HepG2 (cell line): Measurements from ENCODE around the gene UBE2Q2. TPM values are rescaled to one million over a fixed set of nuclear protein-coding genes. Genes with fewer than 3 reads are reported as not detected.

Experiments
- ATAC-seq: fragments of 200-7000 bp; cut with Tn5 transposase; 3 replicates; pipeline ENCODE4 v1.9.1; 2020; ENCODE audit warnings: mild to moderate bottlenecking, moderate library complexity
- BruUV-seq: library from RNA; stranded (reverse); fragments of 400-500 nt; replicated peaks from 2 replicates; lab custom pipeline; 2021; lab: Mats Ljungman, UMichigan
- CTCF ChIA-PET: fragments of 300-600 bp; formaldehyde crosslinking; extraction: SDS; loops from one replicate; lab custom pipeline; 2021; ENCODE audit warnings: low total read pairs, inconsistent platforms, low intra/inter-chr PET ratio; lab: Yijun Ruan, JAX
- POLR2A ChIA-PET: fragments of 350-600 bp; sonication (Branson Sonifier 250); formaldehyde crosslinking; loops from one replicate; lab custom pipeline; 2020; ENCODE audit warnings: antibody characterized with exemption, inconsistent platforms; lab: Yijun Ruan, JAX
- DNase-seq: peaks from one replicate; pipeline ENCODE4 v3.0.0-alpha.2; 2015; ENCODE audit warnings: low spot score
- FAIRE-seq: peaks from 3 replicates; lab custom pipeline; 2011; peaks lifted over from hg19 to GRCh38; lab: Jason Lieb, UNC
- H2AFZ ChIP-seq: one replicate; pipeline ENCODE4 v1.6.1; 2011; ENCODE audit warnings: low read length, inconsistent platforms
- H3K27ac ChIP-seq: fragments of 300-600 bp; 3 replicates; pipeline ENCODE4 v1.8.0; 2011; ENCODE audit warnings: mixed run types, mild to moderate bottlenecking, mixed read lengths, low read length, inconsistent platforms; ENCODE audit not compliant: insufficient read depth; ENCODE audit errors: extremely low read length
- H3K27me3 ChIP-seq, 2 experiments: fragments of 200-600 bp in 1 of 2; 2 replicates in 1 of 2; 3 replicates in 1 of 2; pipeline versions ENCODE4 v1.6.0 to v1.8.0; 2011; ENCODE audit warnings: low read length in 2 of 2, mild to moderate bottlenecking in 2 of 2, moderate library complexity in 2 of 2, inconsistent platforms in 1 of 2; ENCODE audit not compliant: insufficient read depth in 2 of 2, control insufficient read depth in 1 of 2
- H3K36me3 ChIP-seq, 2 experiments: fragments of 200-600 bp in 1 of 2; replicated peaks in 1 of 2; 2 replicates in 1 of 2; 3 replicates in 1 of 2; pipeline versions ENCODE4 v1.5.1 to v1.8.0; 2011; ENCODE audit warnings: low read length in 2 of 2, inconsistent platforms in 1 of 2; ENCODE audit not compliant: insufficient read depth in 2 of 2, control insufficient read depth in 1 of 2
- H3K4me1 ChIP-seq: 2 replicates; pipeline ENCODE4 v1.5.1; 2012; ENCODE audit warnings: low read length, inconsistent platforms; ENCODE audit not compliant: insufficient read depth
- H3K4me2 ChIP-seq: 2 replicates; pipeline ENCODE4 v1.6.0; 2011; ENCODE audit warnings: low read depth, low read length, inconsistent platforms
- H3K4me3 ChIP-seq, 3 experiments: fragments of 200-600 bp in 1 of 3; sonication (generic), shearing (Covaris generic) in 1 of 3; replicated peaks in 1 of 3; 2 replicates each; pipeline ENCODE4 v1.5.1; 2011 to 2016; ENCODE audit warnings: low read length in 3 of 3, inconsistent platforms in 2 of 3, low read depth in 2 of 3, mild to moderate bottlenecking in 2 of 3, control low read depth in 1 of 3, mixed read lengths in 1 of 3; ENCODE audit not compliant: insufficient read depth in 1 of 3
- H3K79me2 ChIP-seq: one replicate; pipeline ENCODE4 v1.6.1; 2011; ENCODE audit warnings: low read length, inconsistent platforms; ENCODE audit not compliant: insufficient read depth
- H3K9ac ChIP-seq: 2 replicates; pipeline ENCODE4 v1.6.0; 2011; ENCODE audit warnings: mild to moderate bottlenecking, low read depth, low read length, inconsistent platforms; ENCODE audit not compliant: insufficient read depth
- H3K9me3 ChIP-seq: 2 replicates; pipeline ENCODE4 v1.5.1; 2012; ENCODE audit warnings: mild to moderate bottlenecking, low read length
- H4K20me1 ChIP-seq: 2 replicates; pipeline ENCODE4 v1.6.0; 2011; ENCODE audit warnings: inconsistent platforms, mild to moderate bottlenecking, low read length, moderate library complexity; ENCODE audit not compliant: insufficient read depth
- ATAD3A ChIP-seq: sonication (generic); formaldehyde crosslinking; IDR thresholded peaks from 2 replicates; pipeline ENCODE4 v1.4.0; 2020; ENCODE audit warnings: missing genetic modification reagents
- EEA1 ChIP-seq: sonication (generic); formaldehyde crosslinking; IDR thresholded peaks from 2 replicates; pipeline ENCODE4 v1.5.1; 2020; ENCODE audit warnings: mild to moderate bottlenecking, missing genetic modification reagents, borderline replicate concordance
- KLF11 ChIP-seq: IDR thresholded peaks from 2 replicates; pipeline ENCODE4 v1.6.1; 2016; ENCODE audit warnings: missing compliant biosample characterization
- KLF6 ChIP-seq: IDR thresholded peaks from 2 replicates; pipeline ENCODE4 v1.8.0; 2016; ENCODE audit warnings: missing biosample characterization, missing genetic modification reagents
- NR2F2 ChIP-seq: IDR thresholded peaks from 2 replicates; pipeline ENCODE4 v1.6.1; 2012; ENCODE audit warnings: low read depth, inconsistent platforms, borderline replicate concordance
- PRDM10 ChIP-seq: sonication (generic); formaldehyde crosslinking; IDR thresholded peaks from 2 replicates; pipeline ENCODE4 v1.4.0; 2020; ENCODE audit warnings: low read depth, missing genetic modification reagents
- REXO4 ChIP-seq: sonication (generic); formaldehyde crosslinking; IDR thresholded peaks from 2 replicates; pipeline ENCODE4 v1.8.0; 2022; ENCODE audit warnings: missing genetic modification reagents, mild to moderate bottlenecking, borderline replicate concordance
- SAFB2 ChIP-seq: sonication (generic); formaldehyde crosslinking; IDR thresholded peaks from 2 replicates; pipeline ENCODE4 v1.5.1; 2020; ENCODE audit warnings: missing genetic modification reagents, low read depth, mild to moderate bottlenecking, borderline replicate concordance
- SMARCC2 ChIP-seq: fragments of 450-650 bp; IDR thresholded peaks from 2 replicates; pipeline ENCODE4 v1.6.1; 2017; ENCODE audit warnings: antibody characterized with exemption, mild to moderate bottlenecking
- SUZ12 ChIP-seq: fragments of 150-350 bp; IDR thresholded peaks from 2 replicates; pipeline ENCODE4 v1.6.1; 2014; ENCODE audit warnings: low read depth, low read length
- XRCC5 ChIP-seq: fragments of 200-400 bp; formaldehyde crosslinking; optimal IDR thresholded peaks from 2 replicates; pipeline ENCODE3; 2017; ENCODE audit warnings: mild to moderate bottlenecking, low read length
- ZBTB49 ChIP-seq: sonication (generic); formaldehyde crosslinking; IDR thresholded peaks from 2 replicates; pipeline ENCODE4 v1.4.0; 2020; ENCODE audit warnings: missing genetic modification reagents, borderline replicate concordance
- ZNF225 ChIP-seq: sonication (generic); formaldehyde crosslinking; IDR thresholded peaks from 2 replicates; pipeline ENCODE4 v1.4.0; 2020; ENCODE audit warnings: mild to moderate bottlenecking, missing genetic modification reagents
- ZNF335 ChIP-seq: sonication (generic); formaldehyde crosslinking; IDR thresholded peaks from 2 replicates; pipeline ENCODE4 v1.4.0; 2020; ENCODE audit warnings: missing genetic modification reagents
- ZNF615 ChIP-seq: sonication (generic); formaldehyde crosslinking; IDR thresholded peaks from 2 replicates; pipeline ENCODE4 v1.5.0; 2020; ENCODE audit warnings: mild to moderate bottlenecking, missing genetic modification reagents, borderline replicate concordance
- ZNF770 ChIP-seq: sonication (generic); formaldehyde crosslinking; IDR thresholded peaks from 2 replicates; pipeline ENCODE4 v1.5.0; 2020; ENCODE audit warnings: mild to moderate bottlenecking, missing genetic modification reagents
- ZSCAN5A ChIP-seq: sonication (generic); formaldehyde crosslinking; IDR thresholded peaks from 2 replicates; pipeline ENCODE4 v1.8.0; 2022; ENCODE audit warnings: mild to moderate bottlenecking, missing genetic modification reagents, borderline replicate concordance
- in situ Hi-C: cut with HindIII; loops from 2 replicates; pipeline ENCODE4 v1.10.0; 2017; ENCODE audit warnings: low pct_unique_long_range_greater_than_20kb; ENCODE audit not compliant: extremely low pct_ligation_motif_present
- intact Hi-C: fragments of 100-400 bp; cut with micrococcal nuclease; formaldehyde crosslinking; loops from one replicate; pipeline ENCODE4 v1.10.0; 2022; ENCODE audit not compliant: unreplicated experiment
- polyA plus RNA-seq, 8 experiments: library from polyadenylated mRNA; depleted of rRNA in 3 of 8; stranded (reverse) in 7 of 8; unstranded in 1 of 8; fragments of >200 nt; fragmentation: Illumina TruSeq in 4 of 8; extraction: Trizol in 4 of 8; gene quantifications; 2 replicates each; pipeline versions ENCODE4 v1.2.1 to v1.2.3, GENCODE V29; 2011 to 2016; ENCODE audit warnings: low read depth in 4 of 8, missing spikeins in 1 of 8, mixed read lengths in 1 of 8; ENCODE audit not compliant: insufficient read depth in 1 of 8
- total RNA-seq, 5 experiments: library from RNA; depleted of rRNA; stranded (reverse); fragments of >200 nt; fragmentation: Illumina TruSeq; extraction: Trizol; gene quantifications; 2 replicates each; pipeline ENCODE4 v1.2.3, GENCODE V29; 2016; ENCODE audit warnings: low read depth in 1 of 5

The UBE2Q2 gene
- total and polyA plus RNA-seq, 2 of the 13 experiments (the other 11 are each of a cell fraction or from before 2014, with no cell fraction given): 10.6 to 20.4 TPM

GRCh38 chr15:75857886-75858285 lies 14.6 kb downstream of the UBE2Q2 start:
- Histone ChIP-seq H3K36me3 (peaks cover 7 to 35% of the 10 kb centered on the region in 2 experiments), H2AFZ (no peak overlapping the region), H3K79me2 (peaks cover 1% of the 10 kb centered on the region), H3K4me1 (peaks cover 1% of the 10 kb centered on the region; the same call in 1 of the 2 replicates), H3K9ac (no peak overlapping the region), H3K4me2 (no peak overlapping the region), H4K20me1 (peaks cover 7% of the 10 kb centered on the region), H3K9me3 (no peaks in the 10 kb centered on the region), H3K4me3 (no peak overlapping the region), H3K27me3 (no peaks in the 10 kb centered on the region), H3K27ac (no peak overlapping the region)
- POLR2A ChIA-PET: no interaction called here
- intact Hi-C loops (no loop called here), in situ Hi-C loops (no loop called here)
- no TSS peak for BruUV-seq
- no peak for FAIRE-seq
- DNase-seq: no peak
- ATAC-seq: no peak
- CTCF ChIA-PET: no interaction called here
- TF ChIP-seq PRDM10 (CRISPR knock-in tag) (no peak), XRCC5 (no peak), ZNF615 (no peak), ZNF770 (CRISPR knock-in tag) (no peak), EEA1 (no peak), KLF11 (CRISPR knock-in tag) (no peak), REXO4 (CRISPR knock-in tag) (no peak), ZSCAN5A (CRISPR knock-in tag) (no peak), SUZ12 (no peak), ZBTB49 (CRISPR knock-in tag) (no peak), NR2F2 (no peak), ZNF335 (no peak), ATAD3A (CRISPR knock-in tag) (no peak), SMARCC2 (no peak), KLF6 (CRISPR knock-in tag) (no peak), SAFB2 (no peak), ZNF225 (CRISPR knock-in tag) (no peak)
